ENCODE results near the gene UGT3A2.

UGT3A2 gene

GRCh38 chr5:36017004-36017403 is 49.7 kb downstream of the UGT3A2 start:
- no peak for FAIRE-seq

GRCh38 chr5:36013182-36013581 is 53.5 kb downstream of the UGT3A2 start:
- no peak for DNase-seq (ENCODE audit: insufficient read length, low spot score)
- no peak for FAIRE-seq

More at GRCh38 chr5:36017004-36017403, 49.7 kb downstream of the UGT3A2 start:
- DNase-seq (ENCODE audit: insufficient read length, low spot score): no peak

- no peak for FAIRE-seq
These were observed 57.0 kb downstream of the UGT3A2 start for GRCh38 chr5:36009698-36010097.

GRCh38 chr5:36007366-36007765 is 59.3 kb downstream of the UGT3A2 start:
- FAIRE-seq (no peak), DNase-seq (ENCODE audit: insufficient read length, low spot score) (no peak)

More at GRCh38 chr5:36009698-36010097, 57.0 kb downstream of the UGT3A2 start:
- DNase-seq (ENCODE audit: insufficient read length, low spot score): no peak

- FAIRE-seq (no peak), DNase-seq (ENCODE audit: insufficient read length, low spot score) (no peak)
These were observed 60.5 kb downstream of the UGT3A2 start for GRCh38 chr5:36006163-36006562.

- FAIRE-seq: no peak
These were observed 65.7 kb downstream of the UGT3A2 start for GRCh38 chr5:36001032-36001431.

GRCh38 chr5:35999547-35999946 is 67.1 kb downstream of the UGT3A2 start:
- FAIRE-seq: no peak
- no peak for DNase-seq (ENCODE audit: insufficient read length, low spot score)

More at GRCh38 chr5:36001032-36001431, 65.7 kb downstream of the UGT3A2 start:
- DNase-seq (ENCODE audit: insufficient read length, low spot score): no peak

- DNase-seq (ENCODE audit: insufficient read length, low spot score): no peak
- FAIRE-seq: no peak
These were observed 70.6 kb downstream of the UGT3A2 start for GRCh38 chr5:35996076-35996475.

- DNase-seq (ENCODE audit: insufficient read length, low spot score): no peak
- no peak for FAIRE-seq
These were observed 75.6 kb downstream of the UGT3A2 start, which contains the start of gene UGT3A1 for GRCh38 chr5:35990941-35991611. UGT3A1 (minus strand) TSS chr5:35991390; CDS start chr5:35991240, 150 bp downstream.

GRCh38 chr5:35990520-35990919 is 76.2 kb downstream of the UGT3A2 start:
- no peak for DNase-seq (ENCODE audit: insufficient read length, low spot score)
- no peak for FAIRE-seq

GRCh38 chr5:35988529-35988928 is 78.2 kb downstream of the UGT3A2 start:
- DNase-seq (ENCODE audit: insufficient read length, low spot score): no peak
- no peak for FAIRE-seq

GRCh38 chr5:35987776-35988175 is 78.9 kb downstream of the UGT3A2 start:
- DNase-seq (ENCODE audit: insufficient read length, low spot score): no peak
- no peak for FAIRE-seq
